Fibroblast of skin of abdomen (primary cell): ENCODE results near the gene KCNE2.
A peak's percentile ranks its signal among the peaks of the same experiment; 100 is the strongest.
"Not testable (repeated sequence)": the region's sequence is repeated elsewhere in the genome, so short reads cannot be mapped to it uniquely, and the experiment has no call there.

Experiments used
- DNase-seq: peaks from one replicate; pipeline ENCODE4 v3.0.0-alpha.2; 2013

The KCNE2 gene

GRCh38 chr21:34354836-34355235, 9.0 kb upstream of the KCNE2 start:
- DNase-seq = no peak

GRCh38 chr21:34355570-34355969, 8.2 kb upstream of the KCNE2 start:
- DNase-seq = no peak

- DNase-seq = no peak
Measured at GRCh38 chr21:34357889-34358288, 5.9 kb upstream of the KCNE2 start.

GRCh38 chr21:34358866-34359265, 4.9 kb upstream of the KCNE2 start:
- DNase-seq = no peak

- DNase-seq = no peak
Measured at GRCh38 chr21:34360488-34361241, 3.1 kb upstream of the KCNE2 start.

- no peak for DNase-seq
Measured at GRCh38 chr21:34362136-34362444, 1.7 kb upstream of the KCNE2 start.

GRCh38 chr21:34362670-34363069, 1.1 kb upstream of the KCNE2 start:
- DNase-seq = no peak

GRCh38 chr21:34364921-34365320, 1.1 kb downstream of the KCNE2 start:
- no peak for DNase-seq

- DNase-seq = no peak
Measured at GRCh38 chr21:34365809-34366208, 2.0 kb downstream of the KCNE2 start.

- peak; percentile 61 for DNase-seq
Measured at GRCh38 chr21:34367320-34367935, 3.6 kb downstream of the KCNE2 start.

GRCh38 chr21:34369741-34370140, 5.9 kb downstream of the KCNE2 start:
- no peak for DNase-seq

- no peak for DNase-seq
Measured at GRCh38 chr21:34372321-34372720, 8.5 kb downstream of the KCNE2 start.

GRCh38 chr21:34374462-34374861, 10.7 kb downstream of the KCNE2 start:
- DNase-seq = not testable (repeated sequence)

- not testable (repeated sequence) for DNase-seq
Measured at GRCh38 chr21:34374940-34375618, 11.3 kb downstream of the KCNE2 start, which contains the start of gene SMIM11. TSS of gene SMIM11 (plus strand) at chr21:34375507. CDS start at chr21:34379505, 3,998 bp downstream.

- not testable (repeated sequence) for DNase-seq
Measured at GRCh38 chr21:34375619-34375972, 11.8 kb downstream of the KCNE2 start.

- not testable (repeated sequence) for DNase-seq
Measured at GRCh38 chr21:34383138-34383537, 19.3 kb downstream of the KCNE2 start.

- DNase-seq = not testable (repeated sequence)
Measured at GRCh38 chr21:34383724-34384415, 20.1 kb downstream of the KCNE2 start.

GRCh38 chr21:34400522-34400921, 36.7 kb downstream of the KCNE2 start:
- not testable (repeated sequence) for DNase-seq

GRCh38 chr21:34404742-34405141, 40.9 kb downstream of the KCNE2 start:
- not testable (repeated sequence) for DNase-seq

GRCh38 chr21:34405686-34406085, 41.9 kb downstream of the KCNE2 start:
- DNase-seq = not testable (repeated sequence)

- DNase-seq = not testable (repeated sequence)
Measured at GRCh38 chr21:34406102-34406501, 42.3 kb downstream of the KCNE2 start.

- not testable (repeated sequence) for DNase-seq
Measured at GRCh38 chr21:34406676-34407075, 42.9 kb downstream of the KCNE2 start.

- DNase-seq = not testable (repeated sequence)
Measured at GRCh38 chr21:34407294-34407693, 43.5 kb downstream of the KCNE2 start.
